Eye (tissue), 1 donor: ENCODE measurements around the gene EFCAB11.

ENCODE experiments used
- DNase-seq: peaks from one replicate; pipeline ENCODE4 v3.0.0-alpha.2; 2015

The EFCAB11 gene

DNA sequence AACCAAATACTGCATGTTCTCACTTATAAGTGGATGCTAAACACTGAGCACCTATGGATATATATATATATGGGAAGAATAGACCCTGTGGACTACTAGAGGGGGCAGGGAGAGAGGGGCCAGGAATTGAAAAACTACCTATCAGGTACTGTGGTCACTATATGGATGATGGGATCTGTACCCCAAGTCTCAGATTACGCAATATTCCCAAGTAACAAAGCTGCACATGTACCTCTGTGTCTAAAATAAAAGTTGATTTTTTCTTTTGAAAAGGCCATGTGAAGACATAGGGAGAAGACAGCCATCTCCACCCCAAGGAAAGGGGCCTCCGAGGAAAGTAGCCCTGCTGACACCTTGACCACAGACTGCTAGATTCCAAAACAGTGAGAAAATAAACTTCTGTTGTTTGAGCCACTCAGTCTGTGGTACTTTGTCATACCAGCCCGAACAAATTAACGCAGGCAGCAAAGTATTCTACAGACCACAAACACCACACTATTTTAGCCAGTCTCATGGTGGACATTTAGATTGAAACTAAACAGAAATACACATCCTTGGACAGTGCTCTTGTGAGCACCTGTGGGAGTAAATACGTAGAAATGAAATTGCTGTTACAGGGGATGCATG lies 197.1 kb downstream of the EFCAB11 start:
- DNase-seq, result no peak

- no peak for DNase-seq
Observed at GRCh38 chr14:89755816-89756215, 198.7 kb downstream of the EFCAB11 start.

GRCh38 chr14:89753828-89754412 lies 200.6 kb downstream of the EFCAB11 start:
- no peak for DNase-seq

DNA sequence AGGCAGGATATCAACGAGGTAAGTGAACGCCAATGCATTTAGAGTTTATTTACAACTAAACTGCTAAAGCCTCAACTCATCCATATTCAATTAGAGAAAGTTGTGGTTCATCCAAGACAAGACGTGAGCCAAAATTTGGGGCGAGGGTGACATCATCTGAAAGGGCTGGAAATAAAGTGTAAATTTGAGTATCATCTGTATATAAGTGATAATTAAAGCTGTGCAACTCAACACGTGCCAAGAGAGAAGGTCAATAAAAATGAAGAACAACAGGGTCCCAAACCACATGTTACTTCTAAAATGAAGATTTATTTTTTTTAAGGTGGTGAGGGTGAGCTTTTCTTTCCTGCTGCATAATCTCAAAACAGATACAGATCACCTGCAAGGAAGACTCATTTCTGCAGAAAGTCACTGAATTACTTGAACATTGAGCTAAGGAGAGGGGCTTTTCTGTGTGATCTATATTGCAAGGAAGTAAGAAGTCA lies 203.6 kb downstream of the EFCAB11 start:
- no peak for DNase-seq

- no peak for DNase-seq
Observed at GRCh38 chr14:89750281-89750755, 204.2 kb downstream of the EFCAB11 start.

- no peak for DNase-seq
Observed at GRCh38 chr14:89748004-89748403, 206.5 kb downstream of the EFCAB11 start.

- no peak for DNase-seq
Observed at GRCh38 chr14:89747126-89747525, 207.4 kb downstream of the EFCAB11 start.

DNA sequence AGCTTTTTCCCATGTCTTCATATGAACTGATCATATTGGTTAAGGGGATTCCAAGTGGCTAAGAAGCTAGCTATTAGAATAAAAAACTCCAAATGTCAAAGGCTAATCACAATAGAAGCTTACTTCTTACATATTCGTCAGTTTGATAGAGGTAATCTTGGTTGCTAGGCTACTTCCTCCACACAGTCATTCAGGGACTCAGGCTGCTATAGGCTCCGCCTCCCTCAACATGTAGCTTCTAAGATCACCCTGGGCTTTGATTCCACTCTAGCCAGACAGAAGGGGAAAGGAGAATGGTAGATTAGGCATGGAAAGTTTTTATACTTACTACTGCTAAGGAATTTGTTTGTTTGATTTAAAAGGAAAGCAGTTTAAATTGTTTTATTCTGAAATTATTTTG lies 207.9 kb downstream of the EFCAB11 start:
- DNase-seq, result no peak

DNA sequence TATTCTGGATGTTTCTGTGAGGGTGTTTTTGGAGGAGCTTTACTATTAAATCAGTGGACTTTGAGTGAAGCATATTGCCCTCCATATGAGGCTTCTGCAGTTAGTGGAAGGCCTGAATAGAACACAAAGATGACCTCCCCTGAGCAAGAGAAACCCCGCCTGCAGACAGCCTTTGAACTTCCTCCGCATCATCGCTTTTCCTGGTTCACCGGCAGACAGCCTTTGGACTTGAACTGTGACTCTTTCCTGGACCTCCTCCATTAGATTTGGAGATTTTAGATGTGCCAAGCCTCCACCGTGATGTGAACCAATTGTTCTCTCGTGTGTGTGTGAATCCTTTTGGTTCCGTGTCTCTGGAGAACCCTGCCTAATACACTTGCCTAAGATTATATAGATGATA lies 208.4 kb downstream of the EFCAB11 start:
- DNase-seq, result no peak
